Measurements from ENCODE around the gene STK32B.
A peak's percentile ranks its signal among the peaks of the same experiment; 100 is the strongest.
"Not testable (repeated sequence)": the region's sequence is repeated elsewhere in the genome, so short reads cannot be mapped to it uniquely, and the experiment has no call there.

The STK32B gene

GRCh38 chr4:5030927-5031326 lies 20.4 kb upstream of the STK32B start:
- no peak for DNase-seq (ENCODE audit: low spot score)

DNA sequence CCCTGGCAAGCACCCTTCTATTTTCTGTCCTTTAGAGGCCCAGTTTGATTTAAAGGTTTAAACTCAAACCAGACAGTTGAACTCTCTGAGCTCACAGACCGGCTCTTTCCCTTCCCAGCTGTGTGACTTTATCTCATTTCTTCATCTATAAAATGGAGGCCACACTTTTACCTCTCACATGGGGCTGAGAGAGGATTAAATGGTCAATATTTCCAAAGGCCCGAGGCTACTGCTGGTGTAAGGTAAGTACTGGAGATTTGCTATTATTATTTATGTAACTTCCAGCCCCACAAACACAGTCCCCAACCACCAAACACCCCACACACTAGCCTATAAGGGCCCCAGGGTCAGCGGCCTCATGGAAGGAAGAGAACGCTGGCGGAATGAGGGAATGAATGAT lies 18.5 kb upstream of the STK32B start:
- DNase-seq (ENCODE audit: low spot score) = no peak

DNA sequence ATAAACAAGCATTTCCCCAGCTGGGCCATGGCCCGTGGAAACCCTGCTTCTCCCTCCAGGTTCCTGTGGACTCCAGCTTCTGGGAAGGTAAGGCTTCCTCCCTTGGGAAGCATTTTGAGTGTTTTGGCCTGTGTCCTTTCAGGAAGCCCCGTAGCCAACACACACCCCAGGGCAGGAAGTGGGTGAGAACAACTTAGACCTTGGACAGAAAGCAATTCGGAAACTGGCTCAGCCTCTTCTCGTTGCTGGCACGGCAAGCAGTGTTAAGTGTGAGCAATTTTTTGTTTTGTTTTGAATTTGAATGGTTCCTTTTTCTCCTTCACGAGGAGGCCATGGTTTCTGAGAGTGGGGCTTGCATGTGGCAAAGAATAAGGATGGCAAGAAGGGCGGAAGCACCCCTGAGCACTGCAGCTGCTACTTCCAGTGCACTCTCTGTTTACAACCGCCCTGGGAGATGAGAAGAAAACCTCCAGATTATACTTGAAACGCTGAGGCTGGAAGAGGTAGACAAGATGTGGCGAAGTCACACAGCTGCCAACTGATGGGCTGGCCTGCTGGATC lies 17.9 kb upstream of the STK32B start:
- DNase-seq (ENCODE audit: low spot score) = no peak

DNA sequence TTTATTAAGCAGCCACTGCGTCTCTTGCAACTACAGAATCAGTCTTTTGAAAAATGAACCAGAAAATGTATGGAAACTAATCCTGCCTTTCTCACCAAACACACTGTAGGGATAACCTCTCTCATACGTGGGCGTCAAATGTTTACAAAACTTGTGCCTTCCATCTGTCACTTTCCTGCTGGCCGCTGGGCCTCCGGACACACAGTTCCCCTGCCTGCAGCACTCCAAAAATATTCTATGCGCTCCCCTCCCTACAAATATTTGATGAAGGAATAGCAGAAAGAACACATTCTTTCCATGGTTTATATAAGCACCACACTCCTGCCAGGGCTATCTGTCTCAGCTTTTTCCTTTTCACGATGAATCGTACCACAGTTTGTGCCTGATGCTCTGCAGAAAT lies 17.1 kb upstream of the STK32B start:
- DNase-seq (ENCODE audit: low spot score) = no peak

- DNase-seq (ENCODE audit: low spot score) = peak; percentile 9
Observed at GRCh38 chr4:5036239-5036638, 15.0 kb upstream of the STK32B start.

DNA sequence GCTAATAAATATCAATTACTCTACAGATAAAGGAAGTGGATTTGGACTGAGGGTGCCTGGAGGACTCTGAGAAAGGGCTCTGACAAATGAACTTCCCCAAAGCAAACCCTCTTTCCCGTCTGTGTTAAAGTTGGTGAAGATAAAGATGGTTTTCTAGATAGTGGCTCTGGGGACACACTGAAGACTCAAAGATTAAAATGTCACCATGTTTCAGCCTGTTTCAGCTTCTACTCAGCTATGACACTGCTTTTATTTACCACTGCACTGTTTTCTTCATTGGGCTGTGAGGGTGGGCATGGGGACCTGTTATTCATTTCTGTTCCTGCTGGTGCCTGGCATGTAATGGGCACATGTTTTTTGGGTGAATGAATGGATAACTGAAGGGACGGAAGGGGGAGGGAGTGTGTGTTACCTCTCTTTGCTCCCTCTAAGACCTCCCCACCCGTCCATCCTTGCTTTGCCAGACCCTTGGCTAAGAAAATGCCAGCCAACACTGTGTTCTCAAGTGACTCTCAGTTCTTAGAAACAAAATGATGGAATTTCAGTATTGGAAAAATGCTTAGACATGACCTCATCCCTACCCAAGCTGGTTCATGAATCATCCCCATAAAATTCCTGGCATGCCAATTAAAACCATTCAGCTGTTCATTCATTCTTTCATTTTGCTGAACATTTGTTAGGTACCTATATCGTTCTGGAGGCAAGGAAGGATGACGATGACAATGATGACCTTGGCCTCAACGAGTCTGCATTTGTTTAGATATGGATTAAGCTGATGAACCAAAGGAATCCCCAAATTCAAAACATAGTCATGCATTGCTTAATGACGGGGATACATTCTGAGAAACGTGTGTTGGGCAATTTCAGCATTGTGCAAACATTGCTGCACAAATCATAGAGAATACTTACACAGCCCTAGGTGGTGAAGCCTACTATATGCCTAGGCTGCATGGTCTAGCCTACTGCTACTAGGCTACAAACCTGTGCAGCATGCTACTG lies 13.4 kb upstream of the STK32B start:
- no peak for DNase-seq (ENCODE audit: low spot score)

DNA sequence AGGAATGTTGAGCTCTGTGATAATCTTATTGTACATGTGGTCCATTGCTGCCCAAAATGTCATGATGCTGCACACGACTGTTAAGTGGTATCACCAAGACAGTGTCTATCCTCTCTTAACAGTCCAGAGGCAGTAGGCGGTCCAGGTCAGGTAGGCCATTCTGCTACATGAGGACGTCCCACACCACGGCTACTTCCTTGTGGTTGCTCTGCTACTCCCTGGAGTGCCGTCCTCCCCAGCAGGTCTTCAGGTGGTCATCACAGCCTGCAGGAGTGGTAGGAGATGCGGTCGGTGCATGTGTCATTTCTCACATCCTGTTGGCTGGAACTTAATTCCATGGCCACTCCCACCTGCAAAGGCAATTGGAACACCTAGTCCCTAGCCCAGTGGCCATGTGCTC lies 11.5 kb upstream of the STK32B start:
- DNase-seq (ENCODE audit: low spot score) = no peak

DNA sequence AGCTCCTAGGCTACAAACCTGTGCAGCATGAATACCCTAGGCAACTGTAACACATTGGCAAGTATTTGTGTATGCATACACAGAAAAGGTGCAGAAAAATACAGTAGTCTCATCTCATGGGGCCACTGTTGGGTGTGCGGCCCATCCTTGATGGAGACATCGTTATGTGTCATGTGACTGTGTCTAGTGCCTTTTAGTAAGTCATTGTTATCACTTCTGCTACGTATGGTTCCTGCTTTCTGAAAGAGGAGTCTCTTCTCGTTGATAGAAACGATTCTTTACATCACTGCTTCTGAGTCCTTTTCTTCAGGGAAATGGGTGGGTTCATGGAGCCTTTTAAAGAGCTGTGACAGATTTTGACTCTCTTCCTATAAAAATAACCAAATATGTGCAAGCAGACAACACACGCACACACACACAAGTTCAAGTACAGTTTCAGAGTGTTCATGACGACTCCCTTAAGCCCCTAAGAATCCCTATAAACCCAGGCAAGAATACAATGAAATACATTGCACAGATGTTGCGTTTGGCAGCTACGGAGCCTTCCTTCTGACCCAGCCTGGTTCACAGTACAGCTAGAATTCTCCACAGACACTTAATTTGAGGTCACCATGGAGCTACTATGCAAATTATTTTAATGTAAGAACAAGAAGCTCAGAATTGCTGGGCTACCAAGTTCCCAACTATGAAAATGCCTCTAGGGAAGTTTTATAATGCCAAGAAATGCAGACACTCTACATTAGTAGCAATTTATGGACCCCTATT lies 10.2 kb upstream of the STK32B start:
- DNase-seq (ENCODE audit: low spot score) = no peak

- DNase-seq (ENCODE audit: low spot score) = no peak
Observed at GRCh38 chr4:5041699-5042098, 9.6 kb upstream of the STK32B start.

DNA sequence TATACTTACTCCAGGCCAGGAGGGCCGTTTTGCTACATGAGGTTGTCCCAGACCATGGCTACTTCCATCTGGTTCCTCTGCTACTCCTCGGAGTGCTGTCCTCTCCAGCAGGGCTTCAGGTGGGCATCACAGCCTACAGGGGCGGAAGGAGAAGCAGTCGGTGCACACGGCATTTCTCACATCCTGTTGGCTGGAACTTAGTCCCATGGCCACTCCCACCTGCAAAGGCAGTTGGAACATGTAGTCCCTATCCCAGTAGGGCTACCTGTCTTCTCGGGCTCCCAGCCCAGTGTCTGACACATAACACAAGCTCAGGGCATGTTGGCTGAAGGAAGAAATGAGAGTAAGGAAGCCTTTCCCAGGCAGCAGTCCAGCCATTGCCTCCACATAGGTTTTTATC lies 7.7 kb upstream of the STK32B start:
- no peak for DNase-seq (ENCODE audit: low spot score)

DNA sequence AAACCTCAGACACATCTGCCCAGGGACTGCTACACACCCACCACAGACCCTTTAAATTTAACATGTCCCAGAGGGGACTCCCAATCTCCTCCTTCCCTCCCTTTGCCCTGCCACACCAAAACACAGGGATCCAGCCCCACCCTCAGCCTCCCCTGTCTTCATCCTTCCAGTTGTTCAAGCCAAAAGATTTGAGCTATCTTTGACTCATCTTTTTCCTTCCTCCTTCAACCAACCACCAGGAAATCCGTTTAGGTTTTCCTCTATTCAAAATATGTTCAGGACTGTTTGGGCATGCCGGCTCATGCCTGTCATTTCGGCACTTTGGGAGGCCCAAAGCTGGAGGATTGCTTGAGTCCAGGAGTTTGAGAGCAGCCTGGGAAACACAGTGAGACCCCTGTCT lies 6.9 kb upstream of the STK32B start:
- no peak for DNase-seq (ENCODE audit: low spot score)

DNA sequence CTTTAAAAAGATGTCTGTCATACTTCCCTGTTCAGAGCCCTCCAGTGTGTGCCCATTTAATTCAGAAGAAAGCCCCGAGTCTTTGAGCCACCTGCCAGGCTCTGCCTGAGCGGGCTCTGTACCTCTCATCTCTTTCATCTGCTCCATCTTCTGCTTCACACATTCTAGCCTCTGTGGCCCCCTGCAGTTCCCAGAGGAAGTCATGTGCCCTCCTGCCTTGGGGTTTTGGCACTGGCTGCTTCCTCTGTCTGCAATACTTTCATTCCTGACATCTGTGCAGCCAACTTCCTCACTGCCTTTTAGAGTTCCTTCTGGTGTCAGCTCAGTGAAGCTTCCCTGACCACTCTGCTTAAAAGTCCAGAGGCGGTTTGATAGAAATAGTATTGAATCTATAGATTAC lies 6.2 kb upstream of the STK32B start:
- DNase-seq (ENCODE audit: low spot score) = no peak

- no peak for DNase-seq (ENCODE audit: low spot score)
Observed at GRCh38 chr4:5048721-5049120, 2.6 kb upstream of the STK32B start.

- peak; percentile 17 for DNase-seq (ENCODE audit: low spot score)
Observed at GRCh38 chr4:5050520-5051277, 581 bp upstream of the STK32B start.

DNA sequence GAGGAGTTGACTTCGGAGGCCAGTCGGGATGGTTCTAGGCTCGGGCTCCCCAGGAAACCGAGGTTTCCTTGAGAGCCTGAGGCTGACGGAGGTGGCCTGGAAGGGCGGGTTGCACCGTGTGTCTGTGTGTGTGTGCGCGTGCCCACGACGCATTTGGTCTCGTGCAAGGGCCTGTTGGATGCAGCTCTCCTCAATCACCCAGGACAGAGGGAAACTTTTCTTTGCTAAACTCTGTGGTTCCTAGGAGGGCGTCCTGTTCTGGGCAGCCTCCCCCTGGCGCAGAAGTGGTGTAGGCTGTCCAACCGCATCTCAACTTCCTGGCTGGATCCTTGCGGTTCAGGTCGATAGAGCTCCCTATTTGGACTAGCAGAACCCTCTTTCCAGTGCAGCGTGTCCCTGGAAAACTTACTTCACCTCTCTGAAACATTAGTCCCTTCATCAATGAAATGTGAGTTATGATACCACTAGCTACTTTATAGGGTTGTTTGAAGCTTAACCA lies 973 bp downstream of the STK32B start:
- no peak for DNase-seq (ENCODE audit: low spot score)

- no peak for DNase-seq (ENCODE audit: low spot score)
Observed at GRCh38 chr4:5052726-5053425, 1.6 kb downstream of the STK32B start.

DNA sequence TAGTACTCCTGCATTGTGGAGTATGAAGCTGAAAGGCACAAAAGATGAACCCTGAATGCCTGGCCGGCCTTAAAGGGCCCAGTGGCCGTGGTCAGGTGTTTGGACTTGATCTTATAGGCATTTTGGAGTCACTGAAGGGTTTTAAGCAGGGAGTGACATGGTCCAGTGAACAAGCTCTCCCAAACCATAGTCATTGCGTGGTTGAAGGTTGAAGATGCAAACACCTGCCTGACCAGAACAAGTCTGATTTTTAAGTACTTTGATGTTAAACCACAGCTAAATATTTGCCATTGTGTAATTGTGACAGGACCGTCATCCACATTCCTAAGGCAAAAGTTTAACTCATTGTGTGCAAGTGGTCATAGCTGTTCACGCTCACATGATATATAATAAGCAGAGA lies 3.3 kb downstream of the STK32B start:
- DNase-seq (ENCODE audit: low spot score) = no peak

DNA sequence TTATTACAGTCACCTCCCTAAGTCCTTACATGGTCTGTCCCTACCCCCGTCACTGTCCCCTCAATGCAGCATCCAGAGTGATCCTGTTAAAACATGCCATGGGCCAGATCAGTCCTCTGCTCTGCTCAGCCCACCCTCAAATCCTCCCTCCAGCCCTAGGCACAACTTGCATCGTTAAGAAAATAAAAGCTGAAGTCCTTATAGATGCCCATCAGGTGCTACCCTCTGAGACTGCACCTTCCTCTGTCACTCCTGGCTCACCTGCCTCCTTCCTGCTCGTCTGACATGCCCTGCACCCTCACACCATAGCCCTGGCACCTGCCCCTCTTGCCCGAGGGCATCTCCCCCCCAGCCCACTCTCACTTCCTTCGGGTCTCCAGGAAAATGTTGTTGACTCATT lies 4.1 kb downstream of the STK32B start:
- no peak for DNase-seq (ENCODE audit: low spot score)

GRCh38 chr4:5066101-5066500 lies 14.8 kb downstream of the STK32B start:
- DNase-seq (ENCODE audit: low spot score) = no peak

DNA sequence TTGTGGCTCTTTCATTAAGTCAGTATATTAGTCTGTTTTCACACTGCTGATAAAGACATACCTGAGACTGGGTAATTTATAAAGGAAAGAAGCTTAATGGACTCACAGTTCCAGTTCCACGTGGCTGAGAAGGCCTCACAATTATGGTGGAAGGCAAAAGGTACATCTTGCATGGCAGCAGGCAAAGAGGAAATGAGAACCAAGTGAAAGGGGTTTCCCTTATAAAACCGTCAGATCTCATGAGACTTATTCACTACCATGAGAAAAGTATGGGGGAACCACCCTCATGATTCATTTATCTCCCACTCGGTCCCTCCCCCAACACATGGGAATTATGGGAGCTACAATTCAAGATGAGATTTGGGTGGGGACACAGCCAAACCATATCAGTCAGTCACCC lies 15.7 kb downstream of the STK32B start:
- not testable (repeated sequence) for DNase-seq (ENCODE audit: low spot score)

DNA sequence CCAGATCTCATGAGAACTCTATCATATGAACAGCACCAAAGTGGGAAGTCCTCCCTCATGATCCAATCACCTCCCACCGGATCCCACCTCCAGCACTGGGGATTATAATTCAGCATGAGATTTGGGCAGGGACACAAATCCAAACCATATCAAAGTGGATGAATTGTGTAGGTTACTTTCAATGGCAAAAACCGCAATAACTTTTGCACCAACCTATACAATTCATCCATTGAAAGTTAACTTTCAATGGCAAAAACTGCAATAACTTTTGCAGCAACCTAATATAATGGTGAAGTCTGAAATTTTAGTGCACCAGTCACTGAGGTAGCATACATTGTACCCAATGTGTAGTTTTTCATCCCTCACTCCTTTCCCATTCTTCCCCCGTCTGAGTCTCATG lies 16.6 kb downstream of the STK32B start:
- no peak for DNase-seq (ENCODE audit: low spot score)

Data from NAMALWA (cell line).